ENCODE results near the gene SLC35D2.
"Not testable (repeated sequence)": the region's sequence is repeated elsewhere in the genome, so short reads cannot be mapped to it uniquely, and the experiment has no call there.

Gene SLC35D2

GRCh38 chr9:96399325-96399633 is 15.8 kb upstream of the SLC35D2 start:
- DNase-seq = no peak

- no peak for DNase-seq
Measured at GRCh38 chr9:96398582-96399324, 15.2 kb upstream of the SLC35D2 start.

- no peak for DNase-seq
Measured at GRCh38 chr9:96395964-96396363, 12.5 kb upstream of the SLC35D2 start.

- DNase-seq = no peak
Measured at GRCh38 chr9:96394832-96395496, 11.5 kb upstream of the SLC35D2 start.

- no peak for DNase-seq
Measured at GRCh38 chr9:96392263-96392662, 8.8 kb upstream of the SLC35D2 start.

- no peak for DNase-seq
Measured at GRCh38 chr9:96391021-96391765, 7.7 kb upstream of the SLC35D2 start.

GRCh38 chr9:96388144-96388543 is 4.6 kb upstream of the SLC35D2 start:
- DNase-seq = no peak

- DNase-seq = no peak
Measured at GRCh38 chr9:96386157-96386556, 2.6 kb upstream of the SLC35D2 start.

- DNase-seq = no peak
Measured at GRCh38 chr9:96382839-96383164, 709 bp downstream of the SLC35D2 start.

GRCh38 chr9:96382175-96382574 is 1.3 kb downstream of the SLC35D2 start:
- no peak for DNase-seq

- no peak for DNase-seq
Measured at GRCh38 chr9:96381696-96382095, 1.8 kb downstream of the SLC35D2 start.

- no peak for DNase-seq
Measured at GRCh38 chr9:96381125-96381524, 2.4 kb downstream of the SLC35D2 start.

GRCh38 chr9:96379461-96379860 is 4.0 kb downstream of the SLC35D2 start:
- DNase-seq = no peak

GRCh38 chr9:96378187-96378586 is 5.3 kb downstream of the SLC35D2 start:
- DNase-seq = no peak

GRCh38 chr9:96376891-96377874 is 6.3 kb downstream of the SLC35D2 start:
- no peak for DNase-seq

- DNase-seq = not testable (repeated sequence)
Measured at GRCh38 chr9:96375507-96375906, 8.0 kb downstream of the SLC35D2 start.

GRCh38 chr9:96367943-96368342 is 15.6 kb downstream of the SLC35D2 start:
- DNase-seq = no peak

GRCh38 chr9:96363175-96363967 is 20.1 kb downstream of the SLC35D2 start:
- DNase-seq = no peak

GRCh38 chr9:96362119-96362518 is 21.4 kb downstream of the SLC35D2 start:
- DNase-seq = not testable (repeated sequence)

- DNase-seq = no peak
Measured at GRCh38 chr9:96361668-96362067, 21.8 kb downstream of the SLC35D2 start.

GRCh38 chr9:96360976-96361375 is 22.5 kb downstream of the SLC35D2 start:
- no peak for DNase-seq

- not testable (repeated sequence) for DNase-seq
Measured at GRCh38 chr9:96360523-96360922, 23.0 kb downstream of the SLC35D2 start.

All from NCI-H187 treated with DMSO at 0.1 percent for 48 hours (cell line).